SK-MEL-5 (cell line): ENCODE results near the gene KLHL36. TPM values are rescaled to one million over a fixed set of nuclear protein-coding genes. Genes with fewer than 3 reads are reported as not detected.
"Not testable (repeated sequence)": the region's sequence is repeated elsewhere in the genome, so short reads cannot be mapped to it uniquely, and the experiment has no call there.

Experiments used
- DNase-seq: peaks from one replicate; pipeline ENCODE4 v3.0.0-alpha.2; 2016; ENCODE audit warnings: low read depth, low spot score
- in situ Hi-C: cut with HindIII; loops from 2 replicates; pipeline ENCODE4 v1.10.0; 2016; ENCODE audit warnings: low sequenced_read_pairs, high pct_unique_total_duplicates, low pct_unique_long_range_greater_than_20kb
- total RNA-seq: library from RNA; depleted of rRNA; stranded (reverse); fragments of >200 nt; shearing (Covaris generic); gene quantifications from 2 replicates; pipeline ENCODE4 v1.2.3, GENCODE V29; 2014

KLHL36 gene
- total RNA-seq, 1 experiment from 2014 or later, result 35.5 TPM

DNA sequence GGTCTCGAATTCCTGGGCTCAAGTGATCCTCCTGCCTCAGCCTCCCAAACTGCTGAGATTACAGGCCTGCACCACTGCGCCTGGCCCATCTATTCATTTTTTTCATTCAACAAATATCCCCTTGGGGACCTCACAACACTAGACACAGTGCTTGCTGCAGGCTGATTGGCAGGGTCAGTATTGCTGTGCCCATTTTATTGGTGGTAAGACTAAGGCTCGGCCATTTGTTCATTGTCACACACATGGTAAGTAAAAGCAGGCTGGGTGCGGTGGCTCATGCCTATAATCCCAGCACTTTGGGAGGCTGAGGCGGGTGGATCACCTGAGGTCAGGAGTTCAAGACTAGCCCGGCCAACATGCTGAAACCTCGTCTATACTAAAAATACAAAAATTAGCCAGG lies 15.4 kb upstream of the KLHL36 start:
- in situ Hi-C loops, DNase-seq: not testable (repeated sequence)

DNA sequence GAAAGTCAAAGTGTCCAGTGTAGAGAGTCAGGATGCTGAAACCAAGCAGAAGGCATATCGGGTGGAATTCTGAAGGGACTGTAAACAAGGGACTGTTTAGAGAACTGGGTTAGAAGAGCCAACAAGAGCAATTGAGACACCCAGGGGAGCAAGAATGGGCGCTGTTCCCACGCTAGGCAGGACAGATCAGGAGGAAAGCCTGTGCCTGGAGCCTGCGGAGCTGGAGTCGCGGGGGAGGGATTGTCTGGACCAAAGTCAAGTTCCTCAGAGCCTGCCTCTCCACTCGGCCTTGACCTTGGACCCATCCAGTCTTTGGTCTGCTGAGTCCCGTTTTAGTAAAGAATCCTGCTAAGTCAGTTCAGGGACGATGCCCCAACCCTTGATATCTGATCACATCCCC lies 14.7 kb upstream of the KLHL36 start:
- DNase-seq, result peak; percentile 19
- in situ Hi-C loops, result no loop called here

DNA sequence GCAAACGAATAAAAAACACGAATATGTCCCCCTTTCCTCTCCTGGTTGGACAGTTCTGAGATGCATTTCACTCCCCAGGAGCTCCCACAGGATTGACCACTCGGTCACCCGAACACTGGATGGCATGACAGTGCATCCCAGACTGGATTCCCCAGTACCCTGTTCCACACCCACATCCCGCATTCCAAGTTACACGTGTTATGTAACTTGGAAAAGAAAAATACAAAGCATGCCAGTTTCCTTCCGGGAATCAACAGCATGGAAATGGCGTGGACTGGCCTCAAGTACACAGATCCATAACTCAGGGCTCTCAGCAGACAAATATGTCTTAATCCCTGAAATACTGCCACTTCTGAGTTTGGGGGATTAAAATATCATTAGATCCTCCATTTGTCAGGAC lies 12.6 kb upstream of the KLHL36 start:
- DNase-seq, result no peak
- in situ Hi-C loops, result no loop called here

DNA sequence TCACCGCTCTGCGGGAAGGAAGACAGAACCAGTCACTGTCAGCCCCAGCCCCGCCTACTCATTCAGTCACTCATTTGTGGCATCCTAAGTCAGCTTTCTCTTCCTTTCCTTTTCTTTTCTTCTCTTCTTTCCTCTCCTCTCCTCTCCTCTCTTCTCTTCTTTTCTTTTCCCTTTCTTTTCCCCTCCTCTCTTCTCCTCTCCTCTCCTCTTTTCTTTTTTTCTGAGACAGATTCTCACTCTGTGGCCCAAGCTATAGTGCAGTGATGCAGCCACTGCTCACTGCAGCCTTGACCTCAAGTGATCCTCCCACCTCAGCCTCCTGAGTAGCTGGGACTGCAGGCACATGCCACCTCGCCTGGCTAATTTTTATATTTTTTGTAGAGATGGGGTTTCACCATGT lies 10.6 kb upstream of the KLHL36 start:
- in situ Hi-C loops, result no loop called here
- DNase-seq, result no peak

DNA sequence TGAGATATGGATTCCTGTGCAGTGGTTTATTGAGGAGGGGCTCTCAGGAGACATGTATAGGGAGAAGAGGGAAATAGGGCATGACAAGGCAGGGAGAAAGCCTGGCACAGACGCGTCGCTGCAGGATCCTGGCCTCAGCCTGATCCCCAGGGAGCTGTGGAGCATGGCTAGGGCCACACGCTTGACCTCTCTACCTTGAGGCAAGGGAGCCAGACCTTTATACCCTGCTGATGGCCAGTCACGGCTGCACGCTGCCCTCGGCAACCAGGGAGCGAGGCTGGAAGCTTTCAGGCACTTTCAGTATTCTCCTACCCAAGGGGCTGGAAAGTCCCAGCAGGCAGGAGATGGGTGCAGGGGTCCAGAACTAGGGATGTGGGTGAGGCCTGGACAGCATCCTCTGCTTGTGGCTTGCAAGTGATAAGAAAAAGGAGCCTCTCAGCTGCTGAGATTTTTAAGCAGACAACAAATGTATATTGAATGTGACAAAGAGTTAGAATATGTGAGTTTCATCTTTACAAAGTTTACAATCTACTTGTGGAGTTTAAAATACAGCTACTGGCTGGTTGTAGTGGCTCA lies 10.0 kb upstream of the KLHL36 start:
- no peak for DNase-seq
- in situ Hi-C loops, result no loop called here

DNA sequence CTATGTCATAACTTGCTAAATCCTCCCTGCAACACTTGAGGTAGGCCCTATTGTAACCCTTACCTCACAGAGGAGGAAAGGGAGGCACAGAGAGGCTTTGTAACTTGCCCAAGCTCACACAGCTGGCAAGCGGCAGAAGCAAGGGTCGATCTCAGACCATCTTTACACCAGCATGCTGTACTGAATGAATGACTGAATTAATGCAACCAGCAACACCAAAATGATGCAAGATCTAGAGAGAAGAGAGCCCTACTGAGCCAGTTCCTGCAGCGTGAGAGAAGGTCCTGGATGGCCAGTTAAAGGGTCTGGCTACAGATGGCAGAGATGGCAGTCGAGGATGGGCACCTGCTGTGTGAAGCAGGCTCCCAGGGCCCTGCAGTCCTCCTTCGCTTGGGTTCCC lies 8.2 kb upstream of the KLHL36 start:
- in situ Hi-C loops, result no loop called here
- no peak for DNase-seq

DNA sequence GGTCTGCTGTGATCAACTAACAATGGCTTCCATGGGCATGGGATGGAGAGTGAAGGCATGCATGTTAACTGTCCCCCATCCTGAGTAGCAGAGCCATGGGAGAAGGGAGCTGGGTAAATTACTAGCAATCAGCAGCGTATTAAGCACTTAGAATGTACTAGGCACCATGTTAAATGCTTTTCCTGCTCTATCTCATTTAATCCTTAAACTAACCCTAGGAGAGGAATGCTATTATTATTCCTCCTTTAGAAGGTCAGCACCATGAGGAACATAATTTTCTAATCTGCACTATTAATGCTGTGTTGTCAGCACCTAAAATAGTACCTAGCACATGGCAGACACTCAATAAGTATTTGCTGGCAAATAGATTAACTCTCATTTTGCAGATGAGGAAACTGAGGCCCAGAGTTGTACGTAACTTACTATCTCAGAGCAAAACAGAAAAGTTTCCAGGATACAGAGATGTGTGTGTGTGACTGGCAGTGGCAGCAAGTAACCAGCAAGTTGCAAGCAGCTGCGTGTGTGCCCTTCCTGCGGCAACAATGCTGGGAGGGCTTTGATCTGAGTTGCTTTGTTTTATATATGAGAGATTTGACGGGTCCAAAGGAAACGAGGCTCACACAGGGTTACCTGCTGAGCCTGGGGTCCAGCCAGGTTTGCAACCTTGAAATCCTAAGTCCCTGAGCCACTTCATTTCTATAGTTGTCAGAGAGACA lies 6.5 kb upstream of the KLHL36 start:
- in situ Hi-C loops, result no loop called here
- DNase-seq, result no peak

DNA sequence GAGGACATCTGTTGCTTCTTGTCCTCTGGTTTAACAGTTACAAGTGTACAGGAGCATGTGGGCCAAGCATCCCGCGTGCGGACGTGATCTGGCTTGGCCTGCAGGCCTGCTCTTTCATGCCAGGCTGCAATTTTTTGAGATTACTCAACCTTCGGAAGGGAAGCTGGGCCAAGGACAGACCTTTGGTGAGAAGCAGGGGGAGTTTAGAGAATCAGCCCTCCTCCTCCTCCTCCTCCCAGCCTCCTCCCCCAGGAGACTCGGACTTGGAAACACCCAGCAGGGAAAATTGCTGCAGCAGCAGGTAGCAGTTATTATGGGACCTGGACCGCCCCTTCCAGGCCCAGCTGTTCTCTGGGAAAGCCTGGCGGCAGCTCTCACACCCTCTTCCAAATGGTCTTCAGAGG lies 5.1 kb upstream of the KLHL36 start:
- in situ Hi-C loops, result no loop called here
- no peak for DNase-seq

DNA sequence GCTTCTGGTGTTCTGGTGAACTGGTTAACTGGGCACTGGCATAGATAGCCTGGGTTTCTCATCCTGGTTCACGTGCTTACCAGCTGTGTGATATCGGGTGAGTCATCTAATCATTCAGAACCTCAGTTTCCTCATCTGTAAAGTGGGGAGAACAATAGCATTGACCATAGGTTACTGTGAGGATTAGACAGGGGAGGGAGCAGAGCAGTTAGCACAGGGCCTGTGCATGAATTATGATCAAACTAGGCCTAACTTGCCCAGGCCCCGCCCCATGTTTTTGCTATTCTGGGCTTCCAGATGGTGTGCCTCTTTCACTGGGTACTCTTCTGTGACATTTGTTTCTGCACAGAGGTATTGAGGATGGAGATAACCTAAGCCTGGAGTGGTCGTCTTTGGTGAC lies 4.6 kb upstream of the KLHL36 start:
- in situ Hi-C loops, result no loop called here
- no peak for DNase-seq

DNA sequence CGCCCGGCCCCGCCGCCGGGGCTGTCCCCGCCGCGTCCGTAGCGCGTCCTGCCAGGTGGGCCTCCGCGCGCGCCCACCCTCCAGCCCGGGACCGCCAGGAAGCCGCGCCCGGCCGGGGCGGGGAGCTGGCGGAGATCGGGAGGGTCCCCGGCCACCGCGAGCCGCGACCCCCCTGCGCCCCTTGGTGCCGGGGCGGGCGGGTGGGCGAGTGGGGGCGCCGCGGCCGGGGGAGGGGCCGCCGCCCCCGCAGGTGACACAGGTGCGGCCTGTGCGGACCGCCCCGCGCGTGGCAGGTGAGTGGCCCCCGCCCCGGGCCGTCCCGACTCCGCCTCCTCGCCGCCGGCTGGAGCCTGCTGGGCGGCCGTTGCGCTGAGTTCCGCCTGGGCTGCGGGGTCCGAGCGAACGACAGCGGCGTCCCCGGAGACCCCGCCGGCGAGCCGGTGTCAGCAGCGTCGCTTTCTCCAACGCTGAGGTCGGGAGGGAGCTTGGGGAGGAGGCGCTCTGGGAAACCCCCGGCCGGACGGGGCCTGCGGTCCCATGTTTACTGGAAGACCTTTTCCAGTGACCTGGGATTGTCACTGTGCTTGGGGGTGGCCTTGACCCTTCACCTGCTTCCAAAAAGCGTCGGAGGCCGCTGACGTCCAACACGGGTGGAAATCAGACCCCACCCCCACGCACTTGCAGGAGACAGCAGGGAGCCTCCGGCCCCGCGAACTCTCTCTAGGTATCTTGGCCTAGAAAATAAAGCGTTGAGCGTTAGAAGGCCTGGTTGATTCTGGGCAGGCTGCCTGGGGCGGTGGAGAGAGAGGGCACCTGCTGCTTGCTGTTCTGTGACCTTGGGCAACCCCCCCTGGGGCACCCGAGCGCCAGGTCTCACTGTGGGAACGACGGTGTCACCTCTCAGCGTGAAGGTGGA lies 542 bp downstream of the KLHL36 start:
- no peak for DNase-seq
- in situ Hi-C loops, result no loop called here

DNA sequence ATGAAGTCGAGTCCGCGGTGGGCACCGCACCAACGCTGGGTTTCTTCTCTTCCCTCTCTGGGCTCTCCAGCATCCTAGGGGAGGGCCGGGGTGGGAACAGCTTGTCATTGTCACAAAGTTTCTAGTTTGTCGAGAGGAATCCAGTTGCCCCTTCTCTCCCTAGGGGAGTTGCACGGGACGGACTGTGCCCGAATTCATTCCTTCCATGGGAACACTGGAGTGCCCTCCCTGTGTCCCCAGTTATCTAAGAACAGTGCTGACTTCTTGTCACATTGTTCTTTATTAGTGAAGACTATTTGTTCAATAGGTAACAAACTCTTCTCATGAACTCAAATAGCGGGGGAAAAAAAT lies 1.2 kb downstream of the KLHL36 start:
- in situ Hi-C loops, result no loop called here

DNA sequence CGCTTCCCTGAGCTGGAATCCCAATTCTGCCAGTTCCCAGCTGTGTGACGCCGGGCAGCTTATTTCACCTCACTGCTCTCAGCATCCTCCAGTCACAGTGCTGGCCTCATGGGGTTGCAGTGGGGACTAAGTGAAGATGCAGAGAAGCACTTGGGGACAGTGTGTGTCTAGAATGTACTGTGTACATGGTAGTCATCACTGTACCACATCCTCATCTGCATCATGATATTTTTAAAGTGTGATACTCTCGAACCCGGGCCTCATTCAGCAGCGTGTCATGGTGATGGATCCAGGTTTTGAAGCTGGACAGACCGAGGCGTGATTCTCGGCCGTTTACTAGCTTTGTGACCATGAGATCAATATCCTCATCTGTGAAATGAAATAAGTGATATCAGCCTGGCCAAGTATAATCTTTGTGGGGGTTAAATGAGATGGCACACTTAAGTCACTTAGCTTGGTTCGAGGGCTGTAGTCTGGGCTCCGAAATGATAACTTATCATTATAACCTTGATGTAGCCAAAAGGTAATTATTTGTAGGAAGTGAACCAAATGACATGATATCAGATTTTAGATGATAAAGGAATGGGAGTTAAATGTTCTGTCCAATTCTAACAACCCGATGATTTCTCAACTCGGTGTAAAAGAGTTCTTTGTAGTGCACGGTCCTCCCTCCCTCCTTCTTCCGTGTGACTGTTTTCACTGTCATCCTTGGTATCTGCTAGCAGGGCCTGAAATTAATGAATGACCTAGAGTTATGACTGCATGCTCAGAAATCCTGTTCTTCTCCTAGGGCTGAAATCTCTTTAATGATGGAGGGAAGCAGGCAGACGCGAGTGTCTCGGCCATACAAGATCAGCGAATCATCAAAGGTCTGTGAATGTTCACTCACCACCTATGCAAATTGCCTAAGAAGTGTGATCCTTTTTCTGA lies 2.0 kb downstream of the KLHL36 start:
- in situ Hi-C loops, result no loop called here
- peak; percentile 59 for DNase-seq

More for the DNA sequence above, 1.2 kb downstream of the KLHL36 start:
- no peak for DNase-seq

DNA sequence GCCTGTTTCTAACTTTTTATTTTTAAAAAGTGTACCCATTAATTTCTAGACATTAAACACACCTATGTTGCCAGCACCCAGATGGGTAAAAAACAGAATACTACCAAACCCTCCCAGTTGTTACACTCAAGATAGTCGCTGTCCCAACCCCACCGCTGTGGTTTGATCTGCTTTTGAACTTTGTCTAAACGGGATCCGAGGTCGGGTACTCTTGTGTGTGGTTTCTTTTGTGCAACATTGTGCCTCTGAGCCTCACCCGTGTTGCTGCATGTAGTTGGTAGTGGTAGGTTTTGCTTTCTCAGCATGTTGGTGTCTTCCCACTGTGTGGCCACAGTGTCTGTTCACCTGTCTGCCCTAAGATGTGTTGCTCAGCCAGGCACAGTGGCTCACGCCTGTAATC lies 4.3 kb downstream of the KLHL36 start:
- in situ Hi-C loops, result no loop called here
- no peak for DNase-seq

DNA sequence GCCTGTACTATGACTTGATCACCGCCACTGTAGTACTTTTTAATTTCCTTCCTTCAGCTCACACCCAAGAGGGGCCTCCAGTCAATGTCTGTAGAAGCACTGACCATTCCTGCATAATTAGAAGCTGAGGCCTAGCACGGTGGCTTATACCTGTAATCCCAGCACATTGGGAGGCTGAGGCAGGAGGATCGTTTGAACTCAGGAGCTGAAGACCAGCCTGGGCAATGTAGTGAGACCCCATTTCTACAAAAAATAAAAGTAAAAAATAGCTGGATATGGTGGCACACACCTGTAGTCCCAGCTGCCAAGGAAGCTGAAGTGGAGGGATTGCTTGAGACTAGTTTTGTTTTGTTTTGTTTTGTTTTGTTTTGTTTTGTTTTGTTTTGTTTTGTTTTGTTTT lies 5.9 kb downstream of the KLHL36 start:
- in situ Hi-C loops, result no loop called here
- DNase-seq, result no peak

DNA sequence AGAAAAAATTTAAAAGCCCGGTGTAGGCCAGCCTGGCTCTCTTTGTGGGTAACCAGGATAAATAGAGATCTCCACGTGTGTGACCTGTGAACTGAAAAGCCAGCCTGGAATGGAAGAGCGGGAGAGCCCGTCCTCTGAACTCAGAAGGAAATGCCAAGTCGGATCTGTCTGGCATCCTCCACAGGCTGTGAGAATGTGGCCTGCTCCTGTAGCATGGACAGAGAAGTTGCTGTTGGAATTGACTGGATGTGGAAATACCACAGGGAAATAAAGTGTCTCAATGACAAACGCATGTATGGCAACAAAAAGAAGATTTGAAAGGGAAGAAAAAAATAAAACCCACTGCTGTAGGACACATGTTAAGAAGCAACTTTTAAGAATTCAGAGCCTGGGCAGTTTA lies 6.7 kb downstream of the KLHL36 start:
- in situ Hi-C loops, result no loop called here
- DNase-seq, result no peak

DNA sequence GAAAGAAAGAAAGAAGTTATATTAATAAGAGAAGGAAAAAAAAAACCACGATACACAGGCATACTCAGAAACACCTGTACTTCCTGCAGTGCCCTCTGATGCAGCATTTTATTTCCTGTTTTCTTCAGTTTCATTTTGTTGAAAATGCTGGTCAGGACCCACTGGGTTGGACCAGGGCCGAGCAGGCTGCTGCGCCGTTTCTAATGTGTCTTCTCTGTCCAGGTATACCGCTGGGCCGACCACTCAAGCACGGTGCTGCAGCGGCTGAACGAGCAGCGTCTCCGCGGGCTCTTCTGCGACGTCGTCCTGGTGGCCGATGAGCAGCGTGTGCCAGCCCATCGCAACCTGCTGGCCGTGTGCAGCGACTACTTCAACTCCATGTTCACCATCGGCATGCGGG lies 8.3 kb downstream of the KLHL36 start:
- DNase-seq, result no peak
- in situ Hi-C loops, result no loop called here

DNA sequence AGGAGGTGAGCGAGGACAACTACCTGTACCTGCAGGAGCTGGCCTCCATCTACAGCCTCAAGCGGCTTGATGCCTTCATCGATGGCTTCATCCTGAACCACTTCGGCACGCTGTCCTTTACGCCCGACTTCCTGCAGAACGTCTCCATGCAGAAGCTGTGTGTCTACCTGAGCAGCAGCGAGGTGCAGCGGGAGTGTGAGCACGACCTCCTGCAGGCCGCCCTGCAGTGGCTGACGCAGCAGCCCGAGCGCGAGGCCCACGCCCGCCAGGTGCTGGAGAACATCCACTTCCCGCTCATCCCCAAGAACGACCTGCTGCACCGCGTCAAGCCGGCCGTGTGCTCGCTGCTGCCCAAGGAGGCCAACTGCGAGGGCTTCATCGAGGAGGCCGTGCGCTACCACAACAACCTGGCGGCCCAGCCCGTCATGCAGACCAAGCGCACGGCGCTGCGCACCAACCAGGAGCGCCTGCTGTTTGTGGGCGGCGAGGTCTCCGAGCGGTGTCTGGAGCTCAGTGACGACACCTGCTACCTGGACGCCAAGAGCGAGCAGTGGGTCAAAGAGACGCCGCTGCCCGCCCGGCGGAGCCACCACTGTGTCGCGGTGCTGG lies 9.0 kb downstream of the KLHL36 start:
- DNase-seq, result no peak
- in situ Hi-C loops, result no loop called here
